NCI-H446 treated with DMSO at 0.1 percent for 48 hours (cell line): ENCODE results near the gene DGCR6L.
"Not testable (repeated sequence)": the region's sequence is repeated elsewhere in the genome, so short reads cannot be mapped to it uniquely, and the experiment has no call there.

Experiments used
- DNase-seq: peaks from one replicate; lab custom pipeline; 2025; lab: John Stamatoyannopoulos, UW

DGCR6L gene

DNA sequence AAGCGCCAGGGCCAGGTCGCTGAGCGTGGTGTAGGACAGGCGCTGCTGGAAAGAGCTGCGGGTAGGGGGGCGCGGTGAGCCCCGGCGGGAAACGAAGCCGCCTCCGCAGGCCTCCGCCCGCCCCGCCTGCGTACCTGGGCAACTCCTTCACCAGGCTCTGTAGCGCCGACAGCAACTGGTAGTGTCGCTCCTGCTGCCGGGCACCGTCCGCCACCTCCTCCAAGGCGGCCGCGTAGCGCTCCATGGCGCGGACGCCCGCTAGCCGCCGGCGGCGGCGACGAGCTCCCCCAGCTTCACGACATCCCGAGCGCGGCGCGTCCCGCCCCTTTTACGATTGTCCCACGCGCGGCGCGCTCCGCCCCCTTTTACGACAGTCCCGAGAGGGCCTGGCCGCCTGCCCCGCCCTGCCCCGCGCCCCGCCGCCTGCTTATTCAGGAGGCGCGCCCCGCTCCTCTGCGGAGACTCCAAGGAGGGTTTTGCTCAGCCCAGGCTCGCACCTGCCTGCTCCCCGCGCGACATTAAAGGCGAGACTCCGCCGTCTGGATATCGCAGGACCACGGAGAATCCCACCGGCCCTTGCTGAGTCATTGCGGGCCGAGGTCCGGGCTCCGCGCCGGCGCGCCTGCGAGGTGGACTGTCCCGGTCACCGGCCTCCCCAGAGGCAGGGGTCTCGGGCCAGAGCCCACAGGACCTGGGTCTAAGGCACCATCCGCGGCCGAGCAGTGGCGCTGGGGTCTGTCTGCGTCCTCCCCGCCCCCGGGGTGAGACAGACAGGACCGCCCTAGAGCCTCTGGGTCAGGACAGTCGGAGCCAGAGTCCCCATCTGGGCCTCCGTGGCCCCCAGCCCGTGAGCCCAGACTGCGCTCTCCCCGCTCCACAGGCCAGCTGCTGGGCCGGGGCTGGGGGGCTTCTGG lies at the start of gene DGCR6L:
DGCR6L (minus strand) TSS at position 316 of the 914 bp plus-strand sequence; CDS start at position 244, 72 bp downstream.
- peak; percentile 81 for DNase-seq

DNA sequence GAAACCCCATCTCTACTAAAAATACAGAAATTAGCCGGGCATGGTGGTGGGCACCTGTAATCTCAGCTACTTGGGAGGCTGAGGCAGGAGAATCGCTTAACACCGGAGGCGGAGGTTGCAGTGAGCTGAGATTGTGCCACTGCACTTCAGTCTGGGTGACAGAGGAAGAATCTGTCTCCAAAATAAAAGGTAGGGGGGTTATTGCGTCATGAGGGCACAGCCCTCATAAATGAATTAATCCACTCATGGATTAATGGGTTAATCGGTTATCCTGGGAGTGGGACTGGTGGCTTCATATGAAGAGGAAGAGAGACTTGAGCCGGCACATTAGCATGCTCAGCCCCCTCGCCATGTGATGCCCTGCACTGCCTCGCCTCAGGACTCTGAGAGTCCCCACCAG lies 49.0 kb upstream of the DGCR6L start:
- DNase-seq, result not testable (repeated sequence)

GRCh38 chr22:20366841-20367240 lies 47.0 kb upstream of the DGCR6L start:
- DNase-seq, result not testable (repeated sequence)

DNA sequence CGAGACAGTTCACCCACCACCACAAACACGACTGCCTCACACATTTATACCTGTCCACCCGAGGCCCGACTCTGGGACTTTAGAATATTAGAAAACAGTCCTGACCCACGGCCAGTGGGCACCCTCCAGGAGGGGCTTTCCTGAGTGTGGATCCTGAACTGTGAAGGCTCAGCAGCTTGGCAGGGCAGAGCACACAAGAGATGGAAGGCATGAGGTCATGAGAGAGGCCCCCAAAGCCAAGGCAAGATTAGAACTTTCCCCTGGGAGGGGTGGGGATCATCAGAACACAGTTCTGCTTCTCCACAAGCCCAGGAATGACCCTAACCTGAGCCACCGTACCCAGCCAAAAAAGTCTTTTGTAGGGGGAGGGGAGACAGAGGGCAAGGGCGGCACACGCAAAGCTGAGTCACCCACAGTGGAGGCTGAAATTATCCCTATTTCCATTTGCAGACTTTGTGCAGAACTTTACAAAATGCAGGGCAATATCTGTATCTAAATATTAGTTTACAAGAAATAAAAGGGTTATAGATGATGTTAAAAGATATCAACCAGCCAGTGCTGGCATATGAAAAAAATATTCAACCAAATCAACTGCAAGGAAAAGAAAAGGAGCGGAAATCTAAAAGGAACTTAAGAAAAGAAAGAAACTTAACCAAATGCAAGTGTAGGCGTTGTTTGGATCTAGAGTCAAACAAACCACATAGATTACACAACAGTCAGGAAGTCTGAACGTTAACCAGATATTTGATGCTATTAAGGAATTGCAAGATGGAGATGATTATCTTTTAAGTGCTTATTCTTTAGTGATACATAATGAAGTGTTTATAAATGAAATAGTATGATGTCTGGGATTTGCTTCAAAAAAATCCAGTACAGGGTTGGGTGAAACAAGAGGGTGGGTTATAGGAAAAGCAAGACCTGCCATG lies 44.7 kb upstream of the DGCR6L start:
- not testable (repeated sequence) for DNase-seq

- not testable (repeated sequence) for DNase-seq
Observed at GRCh38 chr22:20362403-20362802, 42.5 kb upstream of the DGCR6L start.

- DNase-seq, result not testable (repeated sequence)
Observed at GRCh38 chr22:20361752-20362229, 41.9 kb upstream of the DGCR6L start.

DNA sequence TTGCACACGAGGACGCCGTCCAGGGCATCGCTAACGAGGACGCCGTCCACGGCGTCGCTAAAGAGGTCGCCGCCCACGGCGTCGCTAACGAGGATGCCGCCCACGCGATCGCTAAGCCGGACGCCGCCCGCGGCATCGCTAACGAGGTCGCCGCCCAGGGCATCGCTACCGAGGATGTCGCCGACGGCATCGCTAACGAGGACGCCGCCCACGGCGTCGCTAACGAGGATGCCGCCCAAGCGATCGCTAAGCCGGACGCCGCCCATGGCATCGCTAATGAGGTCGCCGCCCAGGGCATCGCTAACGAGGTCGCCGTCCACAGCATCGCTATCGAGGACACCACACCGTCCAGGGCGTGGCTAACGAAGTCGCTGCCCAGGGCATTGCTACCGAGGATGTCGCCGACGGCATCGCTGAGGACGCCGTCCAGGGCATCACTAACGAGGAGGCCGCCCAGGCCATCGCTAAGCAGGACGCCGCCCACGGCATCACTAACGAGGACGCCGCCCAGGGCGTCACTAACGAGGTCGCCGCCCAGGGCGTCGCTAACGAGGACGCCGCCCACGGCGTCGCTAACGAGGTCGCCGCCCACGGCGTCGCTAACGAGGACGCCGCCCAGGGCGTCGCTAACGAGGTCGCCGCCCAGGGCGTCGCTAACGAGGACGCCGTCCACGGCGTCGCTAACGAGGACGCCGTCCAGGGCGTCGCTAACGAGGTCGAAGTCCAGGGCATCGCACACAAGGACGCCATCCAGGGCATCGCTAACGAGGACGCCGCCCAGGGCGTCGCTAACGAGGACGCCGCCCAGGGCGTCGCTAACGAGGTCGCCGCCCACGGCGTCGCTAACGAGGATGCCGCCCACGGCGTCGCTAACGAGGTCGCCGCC lies 41.2 kb upstream of the DGCR6L start:
- not testable (repeated sequence) for DNase-seq

- not testable (repeated sequence) for DNase-seq
Observed at GRCh38 chr22:20360261-20360660, 40.4 kb upstream of the DGCR6L start.

DNA sequence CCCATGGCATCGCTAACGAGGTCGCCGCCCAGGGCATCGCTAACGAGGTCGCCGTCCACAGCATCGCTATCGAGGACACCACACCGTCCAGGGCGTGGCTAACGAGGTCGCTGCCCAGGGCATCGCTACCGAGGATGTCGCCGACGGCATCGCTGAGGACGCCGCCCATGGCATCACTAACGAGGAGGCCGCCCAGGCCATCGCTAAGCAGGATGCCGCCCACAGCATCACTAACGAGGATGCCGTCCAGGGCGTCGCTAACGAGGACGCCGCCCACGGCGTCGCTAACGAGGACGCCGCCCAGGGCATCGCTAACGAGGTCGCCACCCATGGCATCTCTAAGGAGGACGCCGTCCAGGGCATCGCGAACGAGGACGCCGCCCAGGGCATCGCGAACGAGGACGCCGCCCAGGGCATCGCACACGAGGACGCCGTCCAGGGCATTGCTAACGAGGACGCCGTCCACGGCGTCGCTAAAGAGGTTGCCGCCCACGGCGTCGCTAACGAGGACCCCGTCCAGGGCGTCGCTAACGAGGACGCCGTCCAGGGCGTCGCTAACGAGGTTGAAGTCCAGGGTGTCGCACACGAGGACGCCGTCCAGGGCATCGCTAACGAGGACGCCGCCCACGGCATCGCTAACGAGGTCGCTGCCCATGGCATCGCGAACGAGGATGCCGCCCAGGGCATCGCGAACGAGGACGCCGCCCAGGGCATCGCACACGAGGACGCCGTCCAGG lies 38.8 kb upstream of the DGCR6L start:
- not testable (repeated sequence) for DNase-seq

GRCh38 chr22:20357967-20358366 lies 38.1 kb upstream of the DGCR6L start:
- not testable (repeated sequence) for DNase-seq

DNA sequence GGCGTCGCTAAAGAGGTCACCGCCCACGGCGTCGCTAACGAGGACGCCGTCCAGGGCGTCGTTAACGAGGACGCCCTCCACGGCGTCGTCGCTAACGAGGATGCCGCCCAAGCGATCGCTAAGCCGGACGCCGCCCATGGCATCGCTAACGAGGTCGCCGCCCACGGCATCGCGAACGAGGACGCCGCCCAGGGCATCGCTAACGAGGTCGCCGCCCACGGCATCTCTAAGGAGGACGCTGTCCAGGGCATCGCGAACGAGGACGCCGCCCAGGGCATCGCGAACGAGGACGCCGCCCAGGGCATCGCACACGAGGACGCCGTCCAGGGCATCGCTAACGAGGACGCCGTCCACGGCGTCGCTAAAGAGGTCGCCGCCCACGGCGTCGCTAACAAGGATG lies 37.0 kb upstream of the DGCR6L start:
- not testable (repeated sequence) for DNase-seq

- not testable (repeated sequence) for DNase-seq
Observed at GRCh38 chr22:20355939-20356636, 36.2 kb upstream of the DGCR6L start.

DNA sequence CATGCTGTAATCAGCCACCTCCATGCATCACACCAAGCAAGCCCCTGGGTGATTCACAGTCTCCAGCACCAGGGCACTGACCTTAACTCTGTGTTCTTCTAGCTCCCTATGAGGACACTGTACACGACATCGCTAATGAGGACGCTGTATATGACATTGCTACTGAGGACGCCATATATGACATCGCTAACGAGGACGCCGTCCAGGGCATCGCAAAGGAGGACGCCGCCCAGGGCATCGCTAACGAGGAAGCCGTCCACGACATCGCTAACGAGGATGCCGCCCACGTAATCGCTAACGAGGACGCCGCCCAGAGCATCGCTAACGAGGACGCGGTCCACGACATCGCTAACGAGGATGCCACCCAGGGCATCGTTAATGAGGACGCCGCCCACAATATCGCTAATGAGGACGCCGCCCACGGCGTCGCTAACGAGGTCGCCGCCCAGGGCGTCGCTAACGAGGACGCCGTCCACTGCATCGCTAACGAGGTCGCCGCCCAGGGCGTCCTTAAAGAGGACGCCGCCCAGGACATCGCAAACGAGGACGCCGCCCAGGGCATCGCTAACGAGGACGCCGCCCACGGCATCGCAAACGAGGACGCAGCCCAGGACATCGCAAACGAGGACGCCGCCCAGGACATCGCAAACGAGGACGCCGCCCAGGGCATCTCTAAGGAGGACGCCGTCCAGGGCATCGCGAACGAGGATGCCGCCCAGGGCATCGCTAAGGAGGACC lies 34.5 kb upstream of the DGCR6L start:
- no peak for DNase-seq

DNA sequence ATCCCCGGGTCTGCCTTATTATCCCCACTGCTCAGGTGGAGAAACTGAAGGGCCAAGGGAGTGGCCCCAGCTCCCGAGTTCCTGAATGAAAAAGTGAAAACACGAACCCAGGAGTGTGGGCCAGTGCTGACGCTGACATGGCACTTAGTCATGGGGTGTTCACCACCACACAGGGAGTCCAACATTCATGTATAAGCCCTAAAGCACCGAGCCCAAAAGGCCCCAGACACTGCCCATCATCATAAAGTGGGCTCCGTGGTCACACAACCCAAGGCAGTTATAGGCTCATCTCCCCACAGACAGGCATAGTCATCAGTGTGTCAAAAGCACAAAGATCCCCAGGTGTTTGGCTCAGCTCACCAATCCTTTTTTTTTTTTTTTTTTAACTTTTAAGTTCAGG lies 32.7 kb upstream of the DGCR6L start:
- not testable (repeated sequence) for DNase-seq

DNA sequence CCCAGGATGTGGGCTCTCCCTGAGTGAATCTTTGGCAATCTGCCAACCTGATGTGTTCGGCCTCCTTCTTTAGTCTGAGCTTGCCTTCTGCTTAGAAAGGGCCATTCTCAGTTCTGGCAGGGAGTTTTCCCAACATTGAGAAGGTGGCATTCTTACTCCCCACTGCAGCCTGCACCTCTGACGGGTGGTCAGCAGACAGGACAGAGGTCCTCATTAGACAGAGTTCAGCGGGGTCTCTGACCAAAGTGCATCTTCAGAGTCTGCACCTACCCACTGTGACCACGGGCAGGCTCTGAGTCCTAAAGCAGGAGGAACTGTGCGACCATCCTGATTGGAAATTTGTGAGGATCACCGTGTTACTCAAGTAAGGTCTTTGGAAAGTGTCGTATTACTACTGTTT lies 26.7 kb upstream of the DGCR6L start:
- DNase-seq, result not testable (repeated sequence)

DNA sequence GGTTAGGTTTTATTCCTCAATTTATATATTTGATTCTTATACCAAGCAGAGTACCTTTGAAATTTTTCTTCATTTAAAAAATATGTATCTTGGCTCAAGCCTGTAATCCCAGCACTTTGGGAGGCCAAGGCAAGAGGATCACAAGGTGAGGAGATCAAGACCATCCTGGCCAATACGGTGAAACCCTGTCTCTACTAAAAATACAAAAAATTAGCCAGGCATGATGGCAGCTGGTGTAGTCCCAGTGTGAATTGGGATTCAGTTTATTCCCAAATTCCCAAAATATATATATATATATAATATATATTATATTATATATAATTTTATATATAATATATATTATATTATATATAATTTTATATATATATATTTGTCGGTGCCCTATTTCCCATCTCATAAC lies 18.4 kb upstream of the DGCR6L start:
- DNase-seq, result not testable (repeated sequence)

DNA sequence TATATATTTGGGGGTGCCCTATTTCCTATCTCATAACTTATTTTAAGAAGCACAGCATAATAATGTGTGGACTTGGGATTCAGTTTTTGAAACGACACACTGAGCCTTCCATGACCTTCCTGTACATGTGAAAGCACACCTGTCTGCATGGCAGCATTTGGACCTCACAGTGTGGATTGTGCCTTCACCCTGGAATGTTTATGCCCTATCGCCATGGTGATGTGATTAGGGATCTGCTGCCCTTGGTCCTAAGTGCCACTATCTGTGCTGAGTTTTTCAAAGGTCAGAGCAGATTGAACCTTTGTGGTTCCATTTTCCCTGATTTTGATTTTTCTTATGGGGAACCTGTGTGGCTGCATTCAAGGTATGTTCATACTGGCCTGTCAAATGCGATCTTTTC lies 17.9 kb upstream of the DGCR6L start:
- DNase-seq, result not testable (repeated sequence)

- not testable (repeated sequence) for DNase-seq
Observed at GRCh38 chr22:20336561-20336960, 16.7 kb upstream of the DGCR6L start.

DNA sequence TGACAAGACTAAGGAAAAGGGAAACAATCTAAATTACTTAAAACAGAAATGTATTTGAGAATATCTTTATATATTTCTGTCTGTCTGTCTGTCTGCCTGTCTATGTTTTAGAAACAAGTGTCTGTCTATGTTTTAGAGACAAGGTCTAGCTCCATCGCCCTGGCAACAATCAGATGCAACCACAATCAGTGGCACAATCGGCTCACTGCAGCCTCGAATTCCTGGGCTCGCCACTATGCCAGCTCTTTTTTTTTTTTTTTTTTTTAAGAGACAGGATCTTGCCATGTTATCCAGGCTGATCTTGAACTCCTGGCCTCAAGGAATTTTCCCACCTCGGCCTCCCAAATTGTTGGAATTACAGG lies 8.7 kb upstream of the DGCR6L start:
- not testable (repeated sequence) for DNase-seq
